Cardiac fibroblast (primary cell): Measurements from ENCODE around the gene THAP2.

Experiments used
- DNase-seq, 2 donors: peaks; one replicate each; pipeline versions ENCODE4 v3.0.0 to v3.0.0-alpha.2; 2010; ENCODE audit warnings: low read depth in 2 of 2
- H3K4me3 ChIP-seq, 2 donors: replicated peaks in 1 of 2; 1 replicate in 1 of 2; 2 replicates in 1 of 2; pipeline ENCODE4 v1.5.1; 2011; ENCODE audit warnings: low read depth in 2 of 2, low read length in 2 of 2, mild to moderate bottlenecking in 2 of 2, moderate library complexity in 1 of 2
- TF ChIP-seq, protein P1 (sequence below): IDR thresholded peaks from one replicate; pipeline ENCODE4 v1.5.1; 2011; ENCODE audit warnings: low read depth, mild to moderate bottlenecking, low read length, inconsistent platforms

THAP2 gene

GRCh38 chr12:71710276-71711125, 46.4 kb downstream of the THAP2 start:
- TF ChIP-seq, protein P1, sequence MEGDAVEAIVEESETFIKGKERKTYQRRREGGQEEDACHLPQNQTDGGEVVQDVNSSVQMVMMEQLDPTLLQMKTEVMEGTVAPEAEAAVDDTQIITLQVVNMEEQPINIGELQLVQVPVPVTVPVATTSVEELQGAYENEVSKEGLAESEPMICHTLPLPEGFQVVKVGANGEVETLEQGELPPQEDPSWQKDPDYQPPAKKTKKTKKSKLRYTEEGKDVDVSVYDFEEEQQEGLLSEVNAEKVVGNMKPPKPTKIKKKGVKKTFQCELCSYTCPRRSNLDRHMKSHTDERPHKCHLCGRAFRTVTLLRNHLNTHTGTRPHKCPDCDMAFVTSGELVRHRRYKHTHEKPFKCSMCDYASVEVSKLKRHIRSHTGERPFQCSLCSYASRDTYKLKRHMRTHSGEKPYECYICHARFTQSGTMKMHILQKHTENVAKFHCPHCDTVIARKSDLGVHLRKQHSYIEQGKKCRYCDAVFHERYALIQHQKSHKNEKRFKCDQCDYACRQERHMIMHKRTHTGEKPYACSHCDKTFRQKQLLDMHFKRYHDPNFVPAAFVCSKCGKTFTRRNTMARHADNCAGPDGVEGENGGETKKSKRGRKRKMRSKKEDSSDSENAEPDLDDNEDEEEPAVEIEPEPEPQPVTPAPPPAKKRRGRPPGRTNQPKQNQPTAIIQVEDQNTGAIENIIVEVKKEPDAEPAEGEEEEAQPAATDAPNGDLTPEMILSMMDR, result no peak
- DNase-seq, result peak; percentile 60 to 94
- H3K4me3 ChIP-seq, result no peak overlapping the region

- DNase-seq, result no peak
- TF ChIP-seq, protein P1, result no peak
- no peak overlapping the region for H3K4me3 ChIP-seq
These were observed 54.5 kb downstream of the THAP2 start for GRCh38 chr12:71718611-71719010.

- DNase-seq, result peak; percentile 4 to 27
- H3K4me3 ChIP-seq, result no peak overlapping the region
- TF ChIP-seq, protein P1, result no peak
These were observed 55.7 kb downstream of the THAP2 start for GRCh38 chr12:71719647-71720370.

DNA sequence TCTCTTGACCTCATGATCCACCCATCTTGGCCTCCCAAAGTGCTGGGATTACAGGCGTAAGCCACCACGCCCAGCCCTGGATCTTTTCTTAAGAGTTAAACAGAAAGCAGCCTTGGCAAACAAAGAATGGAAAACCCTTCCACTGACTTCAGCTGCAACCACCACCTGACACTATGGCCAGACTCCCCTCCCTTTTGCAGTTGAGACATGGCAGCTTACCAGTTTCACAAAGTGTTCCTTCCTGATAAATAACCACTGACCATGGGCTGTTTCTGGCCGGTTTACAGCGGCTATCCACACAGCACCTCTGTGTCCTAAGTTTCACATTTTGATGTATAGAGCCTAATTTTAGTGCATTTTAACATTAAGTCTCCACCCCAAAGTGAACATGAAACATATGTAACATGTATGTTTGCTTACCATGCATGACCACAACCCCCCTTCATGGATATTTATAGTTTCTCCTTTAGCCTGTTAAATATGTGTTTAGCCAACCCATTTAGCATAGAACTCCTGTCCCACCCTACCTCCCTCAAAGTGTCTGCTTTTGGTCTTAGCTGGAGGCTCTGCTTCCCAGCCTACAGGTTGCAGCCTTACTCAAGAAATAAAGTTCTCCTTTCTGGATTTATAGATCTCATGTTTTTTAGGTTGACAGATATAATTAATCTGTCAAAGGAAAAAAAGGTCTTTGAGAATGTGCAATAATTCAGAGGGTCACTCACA, 57.8 kb downstream of the THAP2 start:
- peak in 1 of 2 donors; percentile 20 for DNase-seq
- TF ChIP-seq, protein P1, result no peak
- no peak overlapping the region for H3K4me3 ChIP-seq

- peak in 1 of 2 donors; percentile 9 for DNase-seq
- TF ChIP-seq, protein P1, result no peak
- H3K4me3 ChIP-seq, result no peak overlapping the region
These were observed 60.9 kb downstream of the THAP2 start for GRCh38 chr12:71725011-71725410.

GRCh38 chr12:71726548-71726947, 62.4 kb downstream of the THAP2 start:
- TF ChIP-seq, protein P1, result no peak
- no peak overlapping the region for H3K4me3 ChIP-seq
- no peak for DNase-seq
